Activated naive CD4-positive, alpha-beta T cell treated with anti-CD3 and anti-CD28 coated beads for 36 hours (primary cell): ENCODE results near the gene SPTY2D1. TPM values are rescaled to one million over a fixed set of nuclear protein-coding genes. Genes with fewer than 3 reads are reported as not detected.
A peak's percentile ranks its signal among the peaks of the same experiment; 100 is the strongest.

ENCODE experiments used
- CTCF ChIA-PET: fragments of 350-600 bp; sonication (Branson Sonifier 250); formaldehyde crosslinking; loops from one replicate; lab custom pipeline; 2021; ENCODE audit warnings: antibody characterized with exemption; lab: Charles Lee
- DNase-seq: peaks from one replicate; pipeline ENCODE4 v3.0.0-alpha.2; 2020
- H3K27ac Mint-ChIP-seq: one replicate; pipeline ENCODE4 v1.8.0; 2021; ENCODE audit warnings: mild to moderate bottlenecking, mixed read lengths
- H3K27me3 Mint-ChIP-seq: one replicate; pipeline ENCODE4 v1.8.0; 2021; ENCODE audit warnings: low read depth, mixed read lengths
- H3K36me3 Mint-ChIP-seq: one replicate; pipeline ENCODE4 v1.8.0; 2021; ENCODE audit warnings: low read depth, mixed read lengths
- H3K4me1 Mint-ChIP-seq: one replicate; pipeline ENCODE4 v1.8.0; 2021; ENCODE audit warnings: low read depth, mixed read lengths
- H3K4me3 Mint-ChIP-seq: one replicate; pipeline ENCODE4 v1.8.0; 2021; ENCODE audit warnings: mild to moderate bottlenecking, moderate library complexity, mixed read lengths
- H3K9me3 Mint-ChIP-seq: one replicate; pipeline ENCODE4 v1.8.0; 2021; ENCODE audit warnings: mixed read lengths
- intact Hi-C: fragments of 100-400 bp; cut with micrococcal nuclease; formaldehyde crosslinking; loops from one replicate; pipeline ENCODE4 v1.15.1; 2023
- total RNA-seq, 2 experiments: library from RNA; stranded (reverse); gene quantifications; one replicate each; pipeline ENCODE4 v1.2.3, GENCODE V29; 2021

Gene SPTY2D1
- total RNA-seq, 2 experiments from 2014 or later = 13.9 to 15.0 TPM

- DNase-seq = no peak
- H3K9me3 Mint-ChIP-seq = no peaks in the 10 kb centered on the region
- CTCF ChIA-PET = interaction anchor here (0.9 kb wide), 1 partner anchor 14 kb away, joined by 3 read pairs; no protein-coding TSS in a partner anchor
- H3K27ac Mint-ChIP-seq = no peak overlapping the region
- H3K27me3 Mint-ChIP-seq = no peaks in the 10 kb centered on the region
- intact Hi-C loops = no loop called here
- H3K4me1 Mint-ChIP-seq = peaks cover 6% of the 10 kb centered on the region
- H3K36me3 Mint-ChIP-seq = peaks cover 1% of the 10 kb centered on the region
- no peak overlapping the region for H3K4me3 Mint-ChIP-seq
These were observed 52.3 kb downstream of the SPTY2D1 start for GRCh38 chr11:18581825-18582224.

- no peaks in the 10 kb centered on the region for H3K9me3 Mint-ChIP-seq
- H3K27ac Mint-ChIP-seq = no peak overlapping the region
- intact Hi-C loops = no loop called here
- H3K27me3 Mint-ChIP-seq = no peaks in the 10 kb centered on the region
- H3K36me3 Mint-ChIP-seq = peaks cover 3% of the 10 kb centered on the region
- DNase-seq = no peak
- H3K4me3 Mint-ChIP-seq = no peak overlapping the region
- H3K4me1 Mint-ChIP-seq = peaks cover 6% of the 10 kb centered on the region
- CTCF ChIA-PET = no interaction called here
These were observed 53.9 kb downstream of the SPTY2D1 start for GRCh38 chr11:18580113-18580766.

GRCh38 chr11:18578975-18579598 lies 55.1 kb downstream of the SPTY2D1 start:
- Mint-ChIP-seq H3K36me3 (peaks cover 3% of the 10 kb centered on the region), H3K9me3 (no peaks in the 10 kb centered on the region), H3K27ac (no peak overlapping the region), H3K27me3 (no peaks in the 10 kb centered on the region), H3K4me1 (peaks cover 6% of the 10 kb centered on the region), H3K4me3 (peak overlapping the region; percentile 28)
- intact Hi-C loops = no loop called here
- CTCF ChIA-PET = interaction anchor here (0.6 to 1.2 kb wide), 3 partner anchors 73 to 218 kb away, joined by 3 read pairs; no protein-coding TSS in a partner anchor
- DNase-seq = peak; percentile 28

- CTCF ChIA-PET = no interaction called here
- H3K4me1 Mint-ChIP-seq = peaks cover 6% of the 10 kb centered on the region
- peaks cover 10% of the 10 kb centered on the region for H3K36me3 Mint-ChIP-seq
- intact Hi-C loops = no loop called here
- no peaks in the 10 kb centered on the region for H3K27me3 Mint-ChIP-seq
- no peak overlapping the region for H3K4me3 Mint-ChIP-seq
- H3K9me3 Mint-ChIP-seq = no peaks in the 10 kb centered on the region
- H3K27ac Mint-ChIP-seq = no peak overlapping the region
- no peak for DNase-seq
These were observed 58.8 kb downstream of the SPTY2D1 start for GRCh38 chr11:18575361-18575760.

- H3K27me3 Mint-ChIP-seq = no peaks in the 10 kb centered on the region
- DNase-seq = no peak
- CTCF ChIA-PET = no interaction called here
- H3K4me3 Mint-ChIP-seq = no peak overlapping the region
- no peaks in the 10 kb centered on the region for H3K4me1 Mint-ChIP-seq
- no peak overlapping the region for H3K27ac Mint-ChIP-seq
- peaks cover 6% of the 10 kb centered on the region for H3K36me3 Mint-ChIP-seq
- intact Hi-C loops = no loop called here
- H3K9me3 Mint-ChIP-seq = no peaks in the 10 kb centered on the region
These were observed 67.1 kb downstream of the SPTY2D1 start for GRCh38 chr11:18567081-18567480.

- Mint-ChIP-seq H3K27ac (no peak overlapping the region), H3K27me3 (no peaks in the 10 kb centered on the region), H3K4me1 (no peaks in the 10 kb centered on the region), H3K36me3 (peaks cover 7% of the 10 kb centered on the region), H3K4me3 (no peak overlapping the region), H3K9me3 (no peaks in the 10 kb centered on the region)
- no peak for DNase-seq
- intact Hi-C loops = no loop called here
- CTCF ChIA-PET = interaction anchor here (0.9 kb wide), 1 partner anchor 323 kb away, joined by 3 read pairs; no protein-coding TSS in a partner anchor
These were observed 67.7 kb downstream of the SPTY2D1 start for GRCh38 chr11:18566406-18566805.

- Mint-ChIP-seq H3K36me3 (peaks cover 3% of the 10 kb centered on the region), H3K4me1 (no peaks in the 10 kb centered on the region), H3K27ac (no peak overlapping the region), H3K27me3 (no peaks in the 10 kb centered on the region), H3K4me3 (no peak overlapping the region), H3K9me3 (no peaks in the 10 kb centered on the region)
- no peak for DNase-seq
- intact Hi-C loops = no loop called here
- CTCF ChIA-PET = interaction anchor here (0.7 to 1.2 kb wide), 4 partner anchors 24 to 997 kb away, joined by 3 to 6 read pairs (median 4); no protein-coding TSS in a partner anchor
These were observed 70.0 kb downstream of the SPTY2D1 start for GRCh38 chr11:18564149-18564548.

GRCh38 chr11:18563090-18563730 lies 70.9 kb downstream of the SPTY2D1 start:
- CTCF ChIA-PET = no interaction called here
- Mint-ChIP-seq H3K36me3 (peaks cover 4% of the 10 kb centered on the region), H3K27ac (no peak overlapping the region), H3K4me1 (no peaks in the 10 kb centered on the region), H3K4me3 (no peak overlapping the region), H3K27me3 (no peaks in the 10 kb centered on the region), H3K9me3 (no peaks in the 10 kb centered on the region)
- intact Hi-C loops = no loop called here
- DNase-seq = no peak

Other genes with a start within 250 kb of the SPTY2D1 start
- gene LDHA, start 239.8 kb downstream of the SPTY2D1 start, total RNA-seq = 1,000 to 10,000 TPM; 1,317 to 1,360 TPM
- not detected for gene LDHC, start 222.0 kb downstream of the SPTY2D1 start, total RNA-seq
- gene LDHAL6A, start 178.5 kb downstream of the SPTY2D1 start, total RNA-seq = under 1 TPM; 0.12 to 0.19 TPM
- gene TSG101, start 107.4 kb downstream of the SPTY2D1 start, total RNA-seq = 10 to 100 TPM; 33.2 to 40.5 TPM
- gene UEVLD, start 45.6 kb downstream of the SPTY2D1 start, total RNA-seq = 1 to 10 TPM; 8.9 to 9.2 TPM
- gene MISFA, start 34.6 kb downstream of the SPTY2D1 start, total RNA-seq = 1 to 10 TPM in 1 of 2 experiments, under 1 TPM in 1; 0.67 to 1.0 TPM
- under 1 TPM; 0.05 to 0.15 TPM for gene TMEM86A, start 64.4 kb upstream of the SPTY2D1 start, total RNA-seq
- gene IGSF22, start 91.8 kb upstream of the SPTY2D1 start, total RNA-seq = 1 to 10 TPM; 1.2 to 1.3 TPM
- not detected for gene PTPN5, start 157.5 kb upstream of the SPTY2D1 start, total RNA-seq